ENCODE measurements around the gene CUEDC1. TPM values are rescaled to one million over a fixed set of nuclear protein-coding genes. Genes with fewer than 3 reads are reported as not detected.

Gene CUEDC1
- total and polyA plus RNA-seq, 2 donors (not counting 1 experiment from before 2014, with no cell fraction given), result 0.57 TPM; not detected in 1

GRCh38 chr17:57927048-57927723 is 28.0 kb downstream of the CUEDC1 start:
- POLR2A ChIA-PET, result no interaction called here
- TF ChIP-seq CTCF (IDR thresholded peaks at IDR 0.05) (no peak), EZH2 (IDR thresholded peaks at IDR 0.05; ENCODE audit: borderline replicate concordance, insufficient read depth, low read depth, low read length, poor library complexity, severe bottlenecking) (no peak)
- H3K4me1 ChIP-seq (ENCODE audit: control insufficient read depth in 2 of 2, insufficient read depth in 2 of 2, low read length in 2 of 2), result peaks cover 0 to 5% of the 10 kb centered on the region in 2 donors
- DNase-seq (no peak), ATAC-seq (ENCODE audit: low read depth) (no peak)
- Mint-ChIP-seq H3K4me1 (peaks cover 2% of the 10 kb centered on the region), H3K27ac (no peak overlapping the region), H3K4me3 (no peak overlapping the region), H3K27me3 (peaks cover 65% of the 10 kb centered on the region), H3K9me3 (ENCODE audit: insufficient read depth) (no peaks in the 10 kb centered on the region)
- no peak overlapping the region for H3K4me2 ChIP-seq (replicated peaks; ENCODE audit: low read depth, low read length, poor library complexity, severe bottlenecking)
- intact Hi-C loops (cut with micrococcal nuclease), result no loop called here
- no peak overlapping the region for H3K27ac ChIP-seq (ENCODE audit: low read length in 2 of 2)
- no peaks in the 10 kb centered on the region for H3K79me2 ChIP-seq (ENCODE audit: control insufficient read depth, insufficient read depth, low read length)
- WGBS (ENCODE audit: insufficient coverage), result 100% methylated on average over 1 of the region's 5 CpGs
- no peaks in the 10 kb centered on the region for H4K20me1 ChIP-seq (ENCODE audit: control insufficient read depth, insufficient read depth, low read length, poor library complexity, severe bottlenecking)
- no peaks in the 10 kb centered on the region for H3K36me3 ChIP-seq (replicated peaks in 1 of 2; ENCODE audit: control extremely low read depth in 1 of 2, control insufficient read depth in 1 of 2, extremely low read depth in 1 of 2, insufficient read depth in 2 of 2, low read length in 1 of 2)
- H3K9me3 ChIP-seq (ENCODE audit: control extremely low read depth in 1 of 3, control insufficient read depth in 2 of 3, insufficient read depth in 1 of 3, low read length in 2 of 3), result peaks cover 0 to 12% (median 0%) of the 10 kb centered on the region in 3 donors
- peaks cover 0 to 76% (median 32%) of the 10 kb centered on the region in 4 experiments for H3K27me3 ChIP-seq (replicated peaks in 1 of 4; ENCODE audit: control extremely low read depth in 1 of 4, control insufficient read depth in 3 of 4, insufficient read depth in 4 of 4, low read length in 3 of 4)
- H3K9ac ChIP-seq (ENCODE audit: low read length), result no peak overlapping the region
- no peak overlapping the region for H3K4me3 ChIP-seq (ENCODE audit: control extremely low read depth in 1 of 5, extremely low read depth in 1 of 5, insufficient read depth in 1 of 5, low read depth in 2 of 5, low read length in 4 of 5)
- CTCF ChIA-PET, result interaction anchor here (0.7 to 1.4 kb wide), 3 partner anchors 9 to 612 kb away, joined by 3 read pairs; no protein-coding TSS in a partner anchor
- no peak overlapping the region for H2AFZ ChIP-seq (ENCODE audit: insufficient read depth, low read depth, low read length, poor library complexity, severe bottlenecking)

GRCh38 chr17:57926723-57927047 is 28.5 kb downstream of the CUEDC1 start:
- H3K4me1 ChIP-seq (ENCODE audit: control insufficient read depth in 2 of 2, insufficient read depth in 2 of 2, low read length in 2 of 2), result peaks cover 0 to 5% of the 10 kb centered on the region in 2 donors
- no peak overlapping the region for H3K4me2 ChIP-seq (replicated peaks; ENCODE audit: low read depth, low read length, poor library complexity, severe bottlenecking)
- 62% methylated on average over 6 of the region's 7 CpGs for WGBS (ENCODE audit: insufficient coverage)
- no peak overlapping the region for H2AFZ ChIP-seq (ENCODE audit: insufficient read depth, low read depth, low read length, poor library complexity, severe bottlenecking)
- no peak overlapping the region for H3K9ac ChIP-seq (ENCODE audit: low read length)
- H3K4me3 ChIP-seq (ENCODE audit: control extremely low read depth in 1 of 5, extremely low read depth in 1 of 5, insufficient read depth in 1 of 5, low read depth in 2 of 5, low read length in 4 of 5), result no peak overlapping the region
- ChIA-PET CTCF (no interaction called here), POLR2A (no interaction called here)
- peaks cover 2% of the 10 kb centered on the region for H3K4me1 Mint-ChIP-seq
- DNase-seq (no peak), ATAC-seq (ENCODE audit: low read depth) (no peak)
- TF ChIP-seq CTCF (IDR thresholded peaks at IDR 0.05), result no peak
- no peak for TF ChIP-seq EZH2 (IDR thresholded peaks at IDR 0.05; ENCODE audit: borderline replicate concordance, insufficient read depth, low read depth, low read length, poor library complexity, severe bottlenecking)
- H3K27ac Mint-ChIP-seq, result no peak overlapping the region
- no peak overlapping the region for H3K4me3 Mint-ChIP-seq
- H3K27me3 ChIP-seq (replicated peaks in 1 of 4; ENCODE audit: control extremely low read depth in 1 of 4, control insufficient read depth in 3 of 4, insufficient read depth in 4 of 4, low read length in 3 of 4), result peaks cover 0 to 76% (median 33%) of the 10 kb centered on the region in 4 experiments
- H3K27ac ChIP-seq (ENCODE audit: low read length in 2 of 2), result no peak overlapping the region
- intact Hi-C loops (cut with micrococcal nuclease), result no loop called here
- H3K9me3 ChIP-seq (ENCODE audit: control extremely low read depth in 1 of 3, control insufficient read depth in 2 of 3, insufficient read depth in 1 of 3, low read length in 2 of 3), result peaks cover 0 to 12% (median 0%) of the 10 kb centered on the region in 3 donors
- no peaks in the 10 kb centered on the region for H4K20me1 ChIP-seq (ENCODE audit: control insufficient read depth, insufficient read depth, low read length, poor library complexity, severe bottlenecking)
- H3K36me3 ChIP-seq (replicated peaks in 1 of 2; ENCODE audit: control extremely low read depth in 1 of 2, control insufficient read depth in 1 of 2, extremely low read depth in 1 of 2, insufficient read depth in 2 of 2, low read length in 1 of 2), result no peaks in the 10 kb centered on the region
- H3K79me2 ChIP-seq (ENCODE audit: control insufficient read depth, insufficient read depth, low read length), result no peaks in the 10 kb centered on the region
- H3K27me3 Mint-ChIP-seq, result peaks cover 63% of the 10 kb centered on the region
- H3K9me3 Mint-ChIP-seq (ENCODE audit: insufficient read depth), result no peaks in the 10 kb centered on the region

Data from B cell (primary cell).